SK-N-SH (cell line): ENCODE results near the gene CLDN7. TPM values are rescaled to one million over a fixed set of nuclear protein-coding genes. Genes with fewer than 3 reads are reported as not detected.

Source experiments
- CTCF ChIA-PET: fragments of 300-600, 350-600 bp; formaldehyde crosslinking; extraction: SDS; loops from one replicate; lab custom pipeline; 2021; lab: Yijun Ruan, JAX
- POLR2A ChIA-PET: fragments of 350-600 bp; sonication (Branson Sonifier 250); formaldehyde crosslinking; extraction: SDS; loops from one replicate; lab custom pipeline; 2020; ENCODE audit warnings: antibody characterized with exemption, inconsistent platforms; lab: Yijun Ruan, JAX
- DNase-seq: peaks from one replicate; pipeline ENCODE4 v3.0.0; 2012
- H2AFZ ChIP-seq: fragments of 200-600 bp; sonication (generic); 2 replicates; pipeline ENCODE4 v1.8.1; 2016; ENCODE audit warnings: antibody characterized with exemption, mild to moderate bottlenecking, low read depth
- H3F3A ChIP-seq: fragments of 200-600 bp; sonication (generic); replicated peaks from 2 replicates; pipeline ENCODE3; 2016; ENCODE audit warnings: antibody characterized with exemption, mild to moderate bottlenecking; ENCODE audit not compliant: insufficient read depth
- H3K27ac ChIP-seq, 2 experiments: fragments of 200-500 bp in 1 of 2; fragments of 200-600 bp in 1 of 2; sonication (Bioruptor generic) in 1 of 2; sonication (generic), shearing (Covaris generic) in 1 of 2; 2 replicates each; pipeline versions ENCODE4 v1.5.1 to v1.6.1; 2014 to 2016; ENCODE audit warnings: low read depth in 2 of 2, inconsistent platforms in 1 of 2, low read length in 1 of 2, mild to moderate bottlenecking in 1 of 2, mixed read lengths in 1 of 2
- H3K27me3 ChIP-seq: fragments of 200-600 bp; sonication (generic), shearing (Covaris generic); 2 replicates; pipeline ENCODE4 v1.6.1; 2016; ENCODE audit warnings: mixed run types; ENCODE audit not compliant: insufficient read depth
- H3K36me3 ChIP-seq, 2 experiments: fragments of 200-500 bp in 1 of 2; fragments of 200-600 bp in 1 of 2; sonication (Bioruptor generic) in 1 of 2; sonication (generic) in 1 of 2; replicated peaks in 1 of 2; 2 replicates each; pipeline versions ENCODE3 to v1.5.1; 2014 to 2016; ENCODE audit warnings: low read length in 1 of 2, mild to moderate bottlenecking in 1 of 2; ENCODE audit not compliant: insufficient read depth in 2 of 2, control insufficient read depth in 1 of 2
- H3K4me1 ChIP-seq, 2 experiments: fragments of 200-500 bp in 1 of 2; fragments of 200-600 bp in 1 of 2; sonication (Bioruptor generic) in 1 of 2; sonication (generic), shearing (Covaris generic) in 1 of 2; 2 replicates each; pipeline versions ENCODE4 v1.5.1 to v1.6.1; 2014 to 2016; ENCODE audit warnings: low read depth in 1 of 2, low read length in 1 of 2, mixed run types in 1 of 2; ENCODE audit not compliant: insufficient read depth in 2 of 2, control insufficient read depth in 1 of 2
- H3K4me2 ChIP-seq: fragments of 200-600 bp; sonication (generic), shearing (Covaris generic); 2 replicates; pipeline ENCODE4 v1.6.1; 2017; ENCODE audit warnings: mixed run types
- H3K4me3 ChIP-seq, 2 experiments: fragments of 200-500 bp in 1 of 2; fragments of 200-600 bp in 1 of 2; sonication (Bioruptor generic) in 1 of 2; sonication (generic), shearing (Covaris generic) in 1 of 2; 2 replicates each; pipeline versions ENCODE4 v1.5.1 to v1.8.1; 2014 to 2016; ENCODE audit warnings: low read depth in 2 of 2, inconsistent platforms in 1 of 2, low read length in 1 of 2, mild to moderate bottlenecking in 1 of 2, mixed read lengths in 1 of 2, moderate library complexity in 1 of 2
- H3K79me2 ChIP-seq: fragments of 200-600 bp; sonication (generic); 2 replicates; pipeline ENCODE4 v1.8.1; 2017; ENCODE audit warnings: mild to moderate bottlenecking; ENCODE audit not compliant: insufficient read depth
- H3K9ac ChIP-seq: fragments of 200-600 bp; sonication (generic); 2 replicates; pipeline ENCODE4 v1.6.1; 2017; ENCODE audit warnings: mixed run types
- H3K9me2 ChIP-seq: fragments of 200-600 bp; sonication (generic); 2 replicates; pipeline ENCODE4 v1.6.1; 2017; ENCODE audit warnings: mixed run types
- H3K9me3 ChIP-seq: fragments of 200-600 bp; sonication (generic); 2 replicates; pipeline ENCODE4 v1.6.1; 2017; ENCODE audit warnings: mixed run types, mild to moderate bottlenecking, moderate library complexity
- H4K20me1 ChIP-seq: fragments of 200-600 bp; sonication (generic); 2 replicates; pipeline ENCODE4 v1.6.1; 2017; ENCODE audit warnings: mild to moderate bottlenecking, mixed run types; ENCODE audit not compliant: insufficient read depth
- EP300 ChIP-seq, 2 experiments: IDR thresholded peaks; 2 replicates each; pipeline versions ENCODE4 v1.4.0 to v1.6.1; 2012; ENCODE audit warnings: borderline replicate concordance in 1 of 2, low read depth in 1 of 2, low read length in 1 of 2
- GABPA ChIP-seq: IDR thresholded peaks from 2 replicates; pipeline ENCODE4 v1.4.0; 2012; ENCODE audit warnings: low read depth, mild to moderate bottlenecking
- JUND ChIP-seq: IDR thresholded peaks from 2 replicates; pipeline ENCODE4 v1.4.0; 2012
- MXI1 ChIP-seq: IDR thresholded peaks from 2 replicates; pipeline ENCODE4 v1.6.1; 2012; ENCODE audit warnings: mild to moderate bottlenecking, low read depth, low read length, improper control_type of control experiment
- POLR2AphosphoS5 ChIP-seq: IDR thresholded peaks from 2 replicates; pipeline ENCODE4 v1.6.1; 2012; ENCODE audit warnings: low read depth, low read length
- SIN3A ChIP-seq: IDR thresholded peaks from 2 replicates; pipeline ENCODE4 v1.6.1; 2012; ENCODE audit warnings: low read depth, mild to moderate bottlenecking, low read length, moderate library complexity, borderline replicate concordance
- TAF1 ChIP-seq: IDR thresholded peaks from 2 replicates; pipeline ENCODE4 v1.6.1; 2012; ENCODE audit warnings: low read depth, mild to moderate bottlenecking, low read length, moderate library complexity, borderline replicate concordance
- YY1 ChIP-seq: IDR thresholded peaks from 2 replicates; pipeline ENCODE4 v1.4.0; 2012; ENCODE audit warnings: low read depth, mild to moderate bottlenecking
- WGBS: methylation state at CpG from one replicate; pipeline ENCODE4 v1.1.6; 2017; ENCODE audit warnings: low lambda C conversion rate; 5-methylcytosine and 5-hydroxymethylcytosine counted together
- polyA plus RNA-seq, 3 experiments: library from polyadenylated mRNA; depleted of rRNA; stranded (reverse); fragments of >200 nt; gene quantifications; 2 replicates each; pipeline ENCODE4 v1.2.3, GENCODE V29; 2012
- TF ChIP-seq, protein P1 (sequence below): IDR thresholded peaks from 2 replicates; pipeline ENCODE4 v1.6.1; 2012; ENCODE audit warnings: mild to moderate bottlenecking, low read depth, low read length, moderate library complexity
- TF ChIP-seq, protein P2 (sequence below): fragments of 150-350 bp; IDR thresholded peaks from 2 replicates; pipeline ENCODE4 v1.6.1; 2016; ENCODE audit warnings: mild to moderate bottlenecking, low read depth, low read length
- TF ChIP-seq, protein P3 (sequence below): fragments of 150-350 bp; IDR thresholded peaks from 2 replicates; pipeline ENCODE4 v1.6.1; 2017; ENCODE audit warnings: antibody characterized with exemption, low read length, low read depth, borderline replicate concordance

The CLDN7 gene
- polyA plus RNA-seq, 1 of the 3 experiments (the other 2 are of a cell fraction): 5.0 TPM

DNA sequence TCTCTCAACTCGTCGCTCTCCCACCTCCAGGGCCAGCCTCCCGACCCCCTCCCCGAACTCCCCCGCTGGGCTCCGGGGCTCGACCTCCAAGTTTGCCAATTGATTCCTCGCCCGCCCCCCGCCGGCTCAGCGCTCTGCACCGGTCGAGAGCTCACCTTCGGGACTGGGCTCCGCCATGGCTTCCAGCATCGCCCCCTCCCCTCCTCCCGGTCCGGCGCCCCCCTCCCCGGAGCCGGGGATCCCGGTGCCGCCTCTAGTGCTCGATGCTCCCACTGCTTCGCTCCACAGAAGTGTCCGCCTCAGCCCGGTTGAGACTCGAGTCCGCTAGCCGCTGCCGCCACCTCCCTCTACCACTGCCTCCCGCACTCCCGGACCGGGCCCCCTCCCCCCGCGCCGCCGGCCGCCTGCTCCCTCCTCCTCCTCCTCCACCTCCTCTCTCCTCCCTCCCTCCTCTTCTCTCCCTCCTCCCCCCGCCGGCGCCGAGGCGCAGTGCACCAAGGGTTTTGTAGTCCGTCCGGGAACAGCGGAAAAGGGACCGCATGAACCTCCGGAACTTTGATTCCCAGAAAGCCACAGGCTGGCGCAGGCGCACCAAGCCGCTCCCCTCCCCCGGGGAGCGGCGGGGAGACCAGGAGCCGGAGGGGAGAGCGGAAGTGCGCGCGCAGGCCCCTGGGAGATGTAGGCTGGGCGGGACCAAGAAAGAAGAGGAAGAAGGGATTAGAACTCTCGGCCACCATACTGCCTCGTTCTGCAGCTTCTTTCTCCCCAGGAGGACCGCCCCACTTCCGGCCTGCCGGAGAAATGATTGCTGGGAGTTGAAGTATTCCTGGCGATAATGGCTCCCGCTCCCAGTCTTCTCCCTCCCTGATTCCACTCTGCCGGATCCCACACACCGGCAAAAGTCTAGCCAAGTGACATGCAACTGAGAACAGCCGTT, 22.9 kb downstream of the CLDN7 start, which contains the start of gene PHF23 (continued):
- TF ChIP-seq, protein P1, sequence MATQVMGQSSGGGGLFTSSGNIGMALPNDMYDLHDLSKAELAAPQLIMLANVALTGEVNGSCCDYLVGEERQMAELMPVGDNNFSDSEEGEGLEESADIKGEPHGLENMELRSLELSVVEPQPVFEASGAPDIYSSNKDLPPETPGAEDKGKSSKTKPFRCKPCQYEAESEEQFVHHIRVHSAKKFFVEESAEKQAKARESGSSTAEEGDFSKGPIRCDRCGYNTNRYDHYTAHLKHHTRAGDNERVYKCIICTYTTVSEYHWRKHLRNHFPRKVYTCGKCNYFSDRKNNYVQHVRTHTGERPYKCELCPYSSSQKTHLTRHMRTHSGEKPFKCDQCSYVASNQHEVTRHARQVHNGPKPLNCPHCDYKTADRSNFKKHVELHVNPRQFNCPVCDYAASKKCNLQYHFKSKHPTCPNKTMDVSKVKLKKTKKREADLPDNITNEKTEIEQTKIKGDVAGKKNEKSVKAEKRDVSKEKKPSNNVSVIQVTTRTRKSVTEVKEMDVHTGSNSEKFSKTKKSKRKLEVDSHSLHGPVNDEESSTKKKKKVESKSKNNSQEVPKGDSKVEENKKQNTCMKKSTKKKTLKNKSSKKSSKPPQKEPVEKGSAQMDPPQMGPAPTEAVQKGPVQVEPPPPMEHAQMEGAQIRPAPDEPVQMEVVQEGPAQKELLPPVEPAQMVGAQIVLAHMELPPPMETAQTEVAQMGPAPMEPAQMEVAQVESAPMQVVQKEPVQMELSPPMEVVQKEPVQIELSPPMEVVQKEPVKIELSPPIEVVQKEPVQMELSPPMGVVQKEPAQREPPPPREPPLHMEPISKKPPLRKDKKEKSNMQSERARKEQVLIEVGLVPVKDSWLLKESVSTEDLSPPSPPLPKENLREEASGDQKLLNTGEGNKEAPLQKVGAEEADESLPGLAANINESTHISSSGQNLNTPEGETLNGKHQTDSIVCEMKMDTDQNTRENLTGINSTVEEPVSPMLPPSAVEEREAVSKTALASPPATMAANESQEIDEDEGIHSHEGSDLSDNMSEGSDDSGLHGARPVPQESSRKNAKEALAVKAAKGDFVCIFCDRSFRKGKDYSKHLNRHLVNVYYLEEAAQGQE: no peak
- no peak for TF ChIP-seq EP300 (IDR thresholded peaks at IDR 0.05; ENCODE audit: borderline replicate concordance in 1 of 2, low read depth in 1 of 2, low read length in 1 of 2)
- TF ChIP-seq, protein P2, sequence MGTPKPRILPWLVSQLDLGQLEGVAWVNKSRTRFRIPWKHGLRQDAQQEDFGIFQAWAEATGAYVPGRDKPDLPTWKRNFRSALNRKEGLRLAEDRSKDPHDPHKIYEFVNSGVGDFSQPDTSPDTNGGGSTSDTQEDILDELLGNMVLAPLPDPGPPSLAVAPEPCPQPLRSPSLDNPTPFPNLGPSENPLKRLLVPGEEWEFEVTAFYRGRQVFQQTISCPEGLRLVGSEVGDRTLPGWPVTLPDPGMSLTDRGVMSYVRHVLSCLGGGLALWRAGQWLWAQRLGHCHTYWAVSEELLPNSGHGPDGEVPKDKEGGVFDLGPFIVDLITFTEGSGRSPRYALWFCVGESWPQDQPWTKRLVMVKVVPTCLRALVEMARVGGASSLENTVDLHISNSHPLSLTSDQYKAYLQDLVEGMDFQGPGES: no peak
- TF ChIP-seq GABPA: peak; percentile 91
- TF ChIP-seq, protein P3, sequence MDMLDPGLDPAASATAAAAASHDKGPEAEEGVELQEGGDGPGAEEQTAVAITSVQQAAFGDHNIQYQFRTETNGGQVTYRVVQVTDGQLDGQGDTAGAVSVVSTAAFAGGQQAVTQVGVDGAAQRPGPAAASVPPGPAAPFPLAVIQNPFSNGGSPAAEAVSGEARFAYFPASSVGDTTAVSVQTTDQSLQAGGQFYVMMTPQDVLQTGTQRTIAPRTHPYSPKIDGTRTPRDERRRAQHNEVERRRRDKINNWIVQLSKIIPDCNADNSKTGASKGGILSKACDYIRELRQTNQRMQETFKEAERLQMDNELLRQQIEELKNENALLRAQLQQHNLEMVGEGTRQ: no peak
- no peak for TF ChIP-seq MXI1
- TF ChIP-seq SIN3A: no peak; the same call in 1 of the 2 replicates
- TF ChIP-seq JUND: no peak
- peak; percentile 85 for TF ChIP-seq YY1

DNA sequence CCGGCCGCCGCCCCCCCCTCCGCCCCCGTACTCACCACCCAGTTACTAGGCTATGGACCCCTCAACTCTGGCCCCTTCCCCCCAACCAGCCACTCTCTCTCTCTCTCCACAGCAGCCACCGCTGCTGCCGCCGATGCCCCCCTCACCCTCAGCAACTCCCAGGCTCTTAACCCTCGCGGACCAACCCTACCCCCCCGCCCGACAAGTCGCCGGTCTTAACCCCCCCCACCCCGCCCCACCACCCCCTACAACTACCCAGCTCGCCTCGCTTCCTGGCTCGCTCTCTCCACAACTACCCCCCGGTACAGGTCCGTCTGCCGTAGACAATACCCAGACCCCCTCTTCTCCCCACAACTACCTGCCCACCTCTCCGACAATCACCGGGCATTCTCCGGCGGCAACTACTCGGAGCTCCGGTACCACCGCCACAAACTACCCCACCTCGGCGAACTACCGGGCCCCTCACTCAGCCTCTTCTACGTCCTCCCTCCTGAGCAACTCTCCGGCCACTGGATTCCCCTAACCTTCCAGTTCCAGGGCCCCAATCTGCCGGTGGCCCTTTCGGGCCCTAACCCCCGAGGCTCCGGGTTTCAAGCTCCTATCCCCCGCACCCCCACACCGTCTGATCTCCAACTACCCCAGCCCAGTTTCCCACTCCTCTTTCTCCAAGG, 23.7 kb downstream of the CLDN7 start:
- peaks cover 81% of the 10 kb centered on the region for H3K79me2 ChIP-seq
- H3K36me3 ChIP-seq: peaks cover 30 to 43% of the 10 kb centered on the region in 2 experiments
- H3K4me2 ChIP-seq: peak overlapping the region; percentile 83
- peaks cover 54% of the 10 kb centered on the region for H3F3A ChIP-seq
- H3K9me3 ChIP-seq: no peaks in the 10 kb centered on the region
- no peak for DNase-seq
- peak overlapping the region; percentile 75 to 97 for H3K27ac ChIP-seq
- TF ChIP-seq POLR2AphosphoS5 (no peak), TAF1 (0 out of 2 replicates have a peak, but pooled peaks have one; percentile 16)
- POLR2A ChIA-PET: interaction anchor here (0.7 to 1.7 kb wide), 3 partner anchors 18 to 54 kb away, joined by 3 to 6 read pairs (median 6); no protein-coding TSS in a partner anchor
- H3K9me2 ChIP-seq: no peaks in the 10 kb centered on the region
- CTCF ChIA-PET: interaction anchor here (1.0 to 5.6 kb wide), 3 partner anchors 18 to 58 kb away, joined by 3 to 35 read pairs (median 26); partner anchors contain the start of genes ACADVL, DLG4 and SLC2A4
- peak overlapping the region; percentile 88 to 99 for H3K4me3 ChIP-seq
- peaks cover 36 to 41% of the 10 kb centered on the region in 2 experiments for H3K4me1 ChIP-seq
- 1% methylated on average over 39 of the region's 39 CpGs for WGBS
- H3K27me3 ChIP-seq: no peaks in the 10 kb centered on the region
- H2AFZ ChIP-seq: no peak overlapping the region
- H4K20me1 ChIP-seq: peaks cover 7% of the 10 kb centered on the region; the same call in 1 of the 2 replicates
- peak overlapping the region; percentile 96 for H3K9ac ChIP-seq
